ENCODE results near the gene PPIF. TPM values are rescaled to one million over a fixed set of nuclear protein-coding genes. Genes with fewer than 3 reads are reported as not detected.

Gene PPIF
- total and polyA plus RNA-seq, 2 donors (not counting 1 experiment from before 2014, with no cell fraction given): 50.4 to 100 TPM

DNA sequence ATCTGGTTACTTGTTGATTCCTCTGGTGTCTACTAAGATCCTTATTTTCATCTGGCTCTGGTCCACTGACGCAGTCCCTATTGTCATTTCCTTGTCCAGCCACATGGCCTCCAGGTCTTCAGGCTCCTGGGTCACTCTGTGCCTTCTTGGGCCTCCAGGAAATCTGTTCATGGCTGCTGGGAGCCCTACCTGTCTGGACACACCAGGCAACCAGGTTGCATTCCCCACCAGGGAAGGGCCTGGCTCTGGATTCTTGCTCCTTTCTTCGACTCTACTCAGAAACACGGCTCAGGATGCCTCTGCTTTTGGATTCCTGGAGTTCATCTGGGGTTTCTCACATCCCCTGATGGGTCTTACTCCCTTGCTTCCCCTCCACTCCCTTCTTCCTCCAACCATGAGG lies 8.0 kb upstream of the PPIF start:
- no peaks in the 10 kb centered on the region for H3K27me3 Mint-ChIP-seq
- WGBS (ENCODE audit: insufficient coverage): 100% methylated on average over 3 of the region's 3 CpGs
- no peaks in the 10 kb centered on the region for H3K4me1 Mint-ChIP-seq
- intact Hi-C loops (cut with micrococcal nuclease): no loop called here
- Histone ChIP-seq H2AFZ (ENCODE audit: insufficient read depth, low read depth, low read length, poor library complexity, severe bottlenecking) (no peak overlapping the region), H3K27ac (ENCODE audit: low read length in 2 of 2) (no peak overlapping the region), H4K20me1 (ENCODE audit: control insufficient read depth, insufficient read depth, low read length, poor library complexity, severe bottlenecking) (no peaks in the 10 kb centered on the region), H3K27me3 (replicated peaks in 1 of 4; ENCODE audit: control extremely low read depth in 1 of 4, control insufficient read depth in 3 of 4, insufficient read depth in 4 of 4, low read length in 3 of 4) (no peaks in the 10 kb centered on the region), H3K79me2 (ENCODE audit: control insufficient read depth, insufficient read depth, low read length) (no peaks in the 10 kb centered on the region), H3K9ac (ENCODE audit: low read length) (no peak overlapping the region), H3K9me3 (ENCODE audit: control extremely low read depth in 1 of 3, control insufficient read depth in 2 of 3, insufficient read depth in 1 of 3, low read length in 2 of 3) (no peaks in the 10 kb centered on the region), H3K4me1 (ENCODE audit: control insufficient read depth in 2 of 2, insufficient read depth in 2 of 2, low read length in 2 of 2) (no peaks in the 10 kb centered on the region), H3K4me2 (replicated peaks; ENCODE audit: low read depth, low read length, poor library complexity, severe bottlenecking) (no peak overlapping the region), H3K36me3 (replicated peaks in 1 of 2; ENCODE audit: control extremely low read depth in 1 of 2, control insufficient read depth in 1 of 2, extremely low read depth in 1 of 2, insufficient read depth in 2 of 2, low read length in 1 of 2) (no peaks in the 10 kb centered on the region), H3K4me3 (ENCODE audit: control extremely low read depth in 1 of 5, extremely low read depth in 1 of 5, insufficient read depth in 1 of 5, low read depth in 2 of 5, low read length in 4 of 5) (no peak overlapping the region)
- ChIA-PET CTCF (no interaction called here), POLR2A (no interaction called here)
- H3K9me3 Mint-ChIP-seq (ENCODE audit: insufficient read depth): no peaks in the 10 kb centered on the region
- no peak overlapping the region for H3K4me3 Mint-ChIP-seq
- no peak for TF ChIP-seq CTCF (IDR thresholded peaks at IDR 0.05)
- no peak for TF ChIP-seq EZH2 (IDR thresholded peaks at IDR 0.05; ENCODE audit: borderline replicate concordance, insufficient read depth, low read depth, low read length, poor library complexity, severe bottlenecking)
- no peak overlapping the region for H3K27ac Mint-ChIP-seq
- DNase-seq (no peak), ATAC-seq (ENCODE audit: low read depth) (no peak)

DNA sequence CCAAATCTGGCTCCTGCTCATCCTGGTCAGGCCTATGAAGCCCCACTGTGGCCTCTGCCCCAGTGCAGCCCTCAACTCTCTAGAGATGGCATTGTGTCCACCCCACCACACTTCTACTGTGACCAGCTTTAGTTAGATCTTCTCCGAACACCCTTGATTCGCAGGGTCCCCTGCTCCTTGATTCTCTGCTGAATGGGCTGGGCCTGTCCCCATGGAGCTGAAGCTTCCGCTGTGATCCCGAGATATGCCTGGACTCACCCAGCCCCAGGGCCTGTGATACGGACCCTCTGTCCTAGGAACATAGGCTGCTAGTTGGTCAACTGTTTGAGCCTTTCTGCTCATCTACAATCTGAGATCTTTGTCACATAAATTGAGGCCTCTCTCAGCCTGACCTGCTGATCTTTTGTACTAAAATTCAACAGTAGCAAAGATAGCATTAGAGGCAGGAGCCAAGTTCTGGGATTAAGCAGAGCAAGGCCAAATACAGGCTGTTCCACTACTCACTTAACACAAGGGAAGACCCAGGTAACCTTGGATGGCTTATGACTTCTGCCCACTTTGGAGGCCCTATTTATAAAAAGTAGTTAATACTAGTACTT lies 6.5 kb upstream of the PPIF start:
- ChIA-PET CTCF (interaction anchor here (1.0 kb wide), 1 partner anchor 143 kb away, joined by 3 read pairs; no protein-coding TSS in a partner anchor), POLR2A (interaction anchor here (0.6 kb wide), 1 partner anchor 31 kb away, joined by 3 read pairs; no protein-coding TSS in a partner anchor)
- no peak overlapping the region for H3K9ac ChIP-seq (ENCODE audit: low read length)
- H4K20me1 ChIP-seq (ENCODE audit: control insufficient read depth, insufficient read depth, low read length, poor library complexity, severe bottlenecking): no peaks in the 10 kb centered on the region
- 100% methylated on average over 5 of the region's 5 CpGs for WGBS (ENCODE audit: insufficient coverage)
- no peaks in the 10 kb centered on the region for H3K27me3 ChIP-seq (replicated peaks in 1 of 4; ENCODE audit: control extremely low read depth in 1 of 4, control insufficient read depth in 3 of 4, insufficient read depth in 4 of 4, low read length in 3 of 4)
- H3K36me3 ChIP-seq (replicated peaks in 1 of 2; ENCODE audit: control extremely low read depth in 1 of 2, control insufficient read depth in 1 of 2, extremely low read depth in 1 of 2, insufficient read depth in 2 of 2, low read length in 1 of 2): no peaks in the 10 kb centered on the region
- H3K27ac Mint-ChIP-seq: no peak overlapping the region
- H3K4me3 Mint-ChIP-seq: no peak overlapping the region
- no peak for DNase-seq
- H3K4me1 Mint-ChIP-seq: no peaks in the 10 kb centered on the region
- ATAC-seq (ENCODE audit: low read depth): no peak
- H3K4me2 ChIP-seq (replicated peaks; ENCODE audit: low read depth, low read length, poor library complexity, severe bottlenecking): no peak overlapping the region
- intact Hi-C loops (cut with micrococcal nuclease): no loop called here
- TF ChIP-seq CTCF (IDR thresholded peaks at IDR 0.05): no peak
- TF ChIP-seq EZH2 (IDR thresholded peaks at IDR 0.05; ENCODE audit: borderline replicate concordance, insufficient read depth, low read depth, low read length, poor library complexity, severe bottlenecking): no peak
- H3K79me2 ChIP-seq (ENCODE audit: control insufficient read depth, insufficient read depth, low read length): no peaks in the 10 kb centered on the region
- H3K9me3 ChIP-seq (ENCODE audit: control extremely low read depth in 1 of 3, control insufficient read depth in 2 of 3, insufficient read depth in 1 of 3, low read length in 2 of 3): no peaks in the 10 kb centered on the region
- H3K27me3 Mint-ChIP-seq: no peaks in the 10 kb centered on the region
- no peaks in the 10 kb centered on the region for H3K4me1 ChIP-seq (ENCODE audit: control insufficient read depth in 2 of 2, insufficient read depth in 2 of 2, low read length in 2 of 2)
- H3K27ac ChIP-seq (ENCODE audit: low read length in 2 of 2): no peak overlapping the region
- no peak overlapping the region for H3K4me3 ChIP-seq (ENCODE audit: control extremely low read depth in 1 of 5, extremely low read depth in 1 of 5, insufficient read depth in 1 of 5, low read depth in 2 of 5, low read length in 4 of 5)
- H2AFZ ChIP-seq (ENCODE audit: insufficient read depth, low read depth, low read length, poor library complexity, severe bottlenecking): no peak overlapping the region
- no peaks in the 10 kb centered on the region for H3K9me3 Mint-ChIP-seq (ENCODE audit: insufficient read depth)
